Activated T-cell treated with anti-CD3 and anti-CD28 coated beads, Interleukin-2, amount 50 U/mL, for 72 hours (primary cell): ENCODE results near the gene COPA. TPM values are rescaled to one million over a fixed set of nuclear protein-coding genes. Genes with fewer than 3 reads are reported as not detected.

Experiments used
- ATAC-seq, 2 donors: fragments of 150-1000 bp; cut with Tn5 transposase; replicated peaks in 1 of 2; 2 replicates each; pipeline ENCODE4 v1.10.0; 2021; ENCODE audit warnings: moderate library complexity in 2 of 2, mild to moderate bottlenecking in 1 of 2
- DNase-seq, 2 donors: peaks; one replicate each; pipeline ENCODE4 v3.0.0; 2021 to 2022; ENCODE audit warnings: mixed read lengths in 1 of 2
- H3K27ac Mint-ChIP-seq: one replicate; pipeline ENCODE4 v1.8.0; 2022; ENCODE audit warnings: mild to moderate bottlenecking, moderate library complexity, mixed read lengths
- H3K27me3 Mint-ChIP-seq: one replicate; pipeline ENCODE4 v1.8.0; 2022; ENCODE audit warnings: low read depth, mixed read lengths
- H3K36me3 Mint-ChIP-seq, 2 donors: one replicate each; pipeline ENCODE4 v1.8.0; 2022; ENCODE audit warnings: mixed read lengths in 2 of 2, mild to moderate bottlenecking in 1 of 2; ENCODE audit not compliant: insufficient read depth in 2 of 2
- H3K4me1 Mint-ChIP-seq: one replicate; pipeline ENCODE4 v1.8.0; 2022; ENCODE audit warnings: low read depth, mixed read lengths
- H3K4me3 Mint-ChIP-seq, 2 donors: one replicate each; pipeline ENCODE4 v1.8.0; 2022; ENCODE audit warnings: mild to moderate bottlenecking in 2 of 2, mixed read lengths in 2 of 2, moderate library complexity in 2 of 2
- H3K9me3 Mint-ChIP-seq, 2 donors: one replicate each; pipeline ENCODE4 v1.8.0; 2022; ENCODE audit warnings: mixed read lengths in 2 of 2
- total RNA-seq, 2 donors: library from RNA; stranded (reverse); gene quantifications; one replicate each; pipeline ENCODE4 v1.2.3, GENCODE V29; 2022

Gene COPA
- total RNA-seq, 2 donors from 2014 or later, result 198 to 201 TPM

DNA sequence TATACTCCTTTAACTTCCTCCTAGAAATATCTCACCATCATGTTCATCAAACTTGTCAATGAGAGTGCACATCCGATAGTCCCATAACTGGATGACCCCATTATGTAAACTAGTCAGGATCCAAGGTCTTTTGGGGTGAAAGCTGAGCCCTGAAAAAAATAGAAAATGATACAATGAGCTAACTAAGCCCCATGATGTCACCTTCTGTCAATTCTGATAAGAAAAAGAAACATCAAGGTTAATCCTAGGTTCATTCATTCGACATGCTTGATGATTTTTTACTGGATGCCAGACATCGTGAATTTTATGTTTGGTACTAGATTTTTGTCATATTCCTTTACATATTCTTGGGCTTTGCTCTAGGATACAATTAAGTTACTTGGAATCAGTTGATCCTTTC, 2.9 kb downstream of the COPA start:
- Mint-ChIP-seq H3K27me3 (no peaks in the 10 kb centered on the region), H3K4me3 (no peak overlapping the region), H3K36me3 (peaks cover 21 to 26% of the 10 kb centered on the region in 2 donors), H3K4me1 (peaks cover 35% of the 10 kb centered on the region), H3K9me3 (no peaks in the 10 kb centered on the region), H3K27ac (peak overlapping the region; percentile 74)
- DNase-seq (no peak), ATAC-seq (no peak)

- Mint-ChIP-seq H3K9me3 (no peaks in the 10 kb centered on the region), H3K4me3 (no peak overlapping the region), H3K4me1 (peaks cover 23% of the 10 kb centered on the region), H3K36me3 (peaks cover 21 to 31% of the 10 kb centered on the region in 2 donors), H3K27me3 (no peaks in the 10 kb centered on the region), H3K27ac (no peak overlapping the region)
- ATAC-seq (no peak), DNase-seq (no peak)
Measured at GRCh38 chr1:160338580-160338979, 4.5 kb downstream of the COPA start.

DNA sequence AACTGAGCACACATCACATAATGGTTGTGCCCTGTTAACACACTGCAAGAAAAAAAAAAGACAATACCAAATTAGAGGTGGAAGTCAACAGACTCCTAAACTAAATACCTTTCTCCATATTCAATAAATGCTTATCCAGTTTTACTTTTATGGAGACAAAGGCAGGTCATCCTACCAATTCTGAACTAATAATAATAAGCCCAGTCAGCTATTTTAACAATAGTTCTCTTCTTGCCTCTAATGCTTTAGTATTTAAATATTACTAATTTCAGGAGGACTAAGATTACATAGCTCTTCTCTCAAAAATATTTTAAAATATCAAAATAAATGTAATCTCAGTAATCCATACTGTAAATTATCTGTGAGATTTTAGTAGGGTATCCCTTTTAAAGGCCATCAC, 10.5 kb downstream of the COPA start:
- DNase-seq, result no peak
- H3K27ac Mint-ChIP-seq, result no peak overlapping the region
- no peaks in the 10 kb centered on the region for H3K4me1 Mint-ChIP-seq
- ATAC-seq, result no peak
- peaks cover 7 to 23% of the 10 kb centered on the region in 2 donors for H3K36me3 Mint-ChIP-seq
- no peak overlapping the region for H3K4me3 Mint-ChIP-seq
- H3K27me3 Mint-ChIP-seq, result no peaks in the 10 kb centered on the region
- no peaks in the 10 kb centered on the region for H3K9me3 Mint-ChIP-seq

- no peak for ATAC-seq
- Mint-ChIP-seq H3K4me3 (no peak overlapping the region), H3K27me3 (no peaks in the 10 kb centered on the region), H3K36me3 (peaks cover 7 to 34% of the 10 kb centered on the region in 2 donors), H3K27ac (peak overlapping the region; percentile 14), H3K4me1 (no peaks in the 10 kb centered on the region), H3K9me3 (no peaks in the 10 kb centered on the region)
- DNase-seq, result no peak
Measured at GRCh38 chr1:160330119-160330518, 12.9 kb downstream of the COPA start.

DNA sequence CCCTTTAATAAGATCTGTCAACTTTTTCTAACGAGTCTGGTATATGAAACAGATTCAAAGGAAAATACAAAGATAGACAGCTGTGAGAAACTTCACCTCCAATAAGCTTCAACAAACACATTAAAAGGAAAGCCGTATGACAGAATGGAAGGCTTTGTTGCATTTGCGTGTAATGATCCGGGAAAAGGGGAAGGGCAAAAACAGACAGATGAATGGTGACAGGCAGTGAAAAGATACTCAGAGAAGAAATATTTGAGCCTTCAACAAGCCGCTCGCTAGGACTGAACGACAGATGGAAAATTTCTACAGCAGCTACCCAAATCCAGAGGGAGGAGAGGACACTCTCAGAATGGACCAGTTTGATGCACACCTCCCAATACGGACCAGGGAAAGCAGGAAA, 14.9 kb downstream of the COPA start:
- no peaks in the 10 kb centered on the region for H3K27me3 Mint-ChIP-seq
- H3K27ac Mint-ChIP-seq, result no peak overlapping the region
- H3K4me3 Mint-ChIP-seq, result no peak overlapping the region
- ATAC-seq, result no peak
- peaks cover 4 to 39% of the 10 kb centered on the region in 2 donors for H3K36me3 Mint-ChIP-seq
- no peaks in the 10 kb centered on the region for H3K9me3 Mint-ChIP-seq
- no peak for DNase-seq
- no peaks in the 10 kb centered on the region for H3K4me1 Mint-ChIP-seq

DNA sequence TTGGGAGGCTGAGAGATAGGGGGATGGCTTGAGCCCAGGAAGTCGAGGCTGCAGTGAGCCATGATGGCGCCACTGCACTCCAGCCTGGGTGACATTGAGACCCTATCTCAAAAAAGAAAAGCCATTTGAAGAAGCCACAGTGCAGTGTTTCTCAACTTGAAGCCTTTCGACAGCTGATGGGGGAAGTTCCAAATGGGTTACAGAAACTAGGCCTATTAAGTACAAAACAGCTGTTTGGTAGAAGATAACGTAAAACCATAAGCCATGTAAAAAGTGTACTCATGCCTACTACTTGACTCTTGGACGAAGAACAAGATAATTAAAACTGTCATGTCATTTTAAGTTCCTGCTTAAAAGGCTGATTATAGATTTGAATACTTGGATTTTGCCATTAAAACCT, 16.6 kb downstream of the COPA start:
- ATAC-seq, result no peak
- no peaks in the 10 kb centered on the region for H3K9me3 Mint-ChIP-seq
- DNase-seq, result no peak
- peaks cover 9 to 43% of the 10 kb centered on the region in 2 donors for H3K36me3 Mint-ChIP-seq
- no peak overlapping the region for H3K4me3 Mint-ChIP-seq
- no peaks in the 10 kb centered on the region for H3K4me1 Mint-ChIP-seq
- peak overlapping the region; percentile 80 for H3K27ac Mint-ChIP-seq
- no peaks in the 10 kb centered on the region for H3K27me3 Mint-ChIP-seq

DNA sequence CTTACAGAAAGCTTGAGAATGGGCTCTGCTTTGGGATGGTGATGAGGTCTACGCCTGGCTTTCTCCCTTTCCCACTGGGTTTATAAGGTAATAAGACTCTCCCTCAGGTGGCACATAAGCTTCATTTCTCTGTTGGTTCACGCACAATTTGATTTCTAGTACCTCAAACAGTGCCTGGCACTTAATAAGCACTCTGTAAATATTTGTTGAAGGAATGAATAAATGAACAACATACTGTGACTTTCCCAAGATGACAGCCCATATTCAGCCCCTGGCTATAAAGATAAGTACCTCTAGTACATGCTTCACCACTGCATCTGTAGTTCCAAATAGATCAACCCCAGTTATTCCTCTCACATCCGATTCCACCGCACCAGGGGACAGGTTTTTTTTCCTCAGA, 17.8 kb downstream of the COPA start:
- no peak for DNase-seq
- ATAC-seq, result no peak
- Mint-ChIP-seq H3K9me3 (no peaks in the 10 kb centered on the region), H3K36me3 (peaks cover 6 to 49% of the 10 kb centered on the region in 2 donors), H3K4me3 (no peak overlapping the region), H3K4me1 (no peaks in the 10 kb centered on the region), H3K27ac (peak overlapping the region; percentile 8), H3K27me3 (no peaks in the 10 kb centered on the region)

GRCh38 chr1:160322831-160323230, 20.2 kb downstream of the COPA start:
- DNase-seq (no peak), ATAC-seq (no peak)
- H3K27me3 Mint-ChIP-seq, result no peaks in the 10 kb centered on the region
- H3K4me1 Mint-ChIP-seq, result no peaks in the 10 kb centered on the region
- no peak overlapping the region for H3K27ac Mint-ChIP-seq
- H3K9me3 Mint-ChIP-seq, result no peaks in the 10 kb centered on the region
- H3K4me3 Mint-ChIP-seq, result no peak overlapping the region
- H3K36me3 Mint-ChIP-seq, result peaks cover 17 to 60% of the 10 kb centered on the region in 2 donors

DNA sequence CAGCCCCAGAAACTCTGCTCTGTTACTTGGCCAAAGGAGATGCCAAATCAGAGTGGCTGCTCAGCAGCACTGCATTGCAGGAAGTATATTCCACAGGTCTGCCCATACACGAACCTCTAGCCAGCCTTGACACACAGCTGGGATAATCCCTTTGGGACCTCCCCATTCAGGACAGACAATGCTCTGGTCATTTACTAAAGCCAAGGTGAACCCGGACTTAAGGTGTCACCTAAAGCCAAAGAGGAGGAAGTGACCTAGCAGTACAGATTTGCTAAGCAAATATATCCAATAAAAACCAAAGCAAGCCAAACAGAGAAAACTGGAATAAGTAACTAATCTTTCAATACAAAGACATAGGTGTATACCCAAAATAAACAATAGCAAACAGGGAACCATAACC, 27.7 kb downstream of the COPA start:
- peaks cover 24 to 69% of the 10 kb centered on the region in 2 donors for H3K36me3 Mint-ChIP-seq
- no peak overlapping the region for H3K4me3 Mint-ChIP-seq
- no peaks in the 10 kb centered on the region for H3K27me3 Mint-ChIP-seq
- DNase-seq (no peak), ATAC-seq (no peak)
- H3K27ac Mint-ChIP-seq, result no peak overlapping the region
- H3K4me1 Mint-ChIP-seq, result no peaks in the 10 kb centered on the region
- H3K9me3 Mint-ChIP-seq, result peaks cover 3 to 5% of the 10 kb centered on the region in 2 donors

- ATAC-seq, result no peak
- Mint-ChIP-seq H3K27ac (peak overlapping the region; percentile 21), H3K36me3 (peaks cover 8 to 43% of the 10 kb centered on the region in 2 donors), H3K4me3 (no peak overlapping the region), H3K4me1 (no peaks in the 10 kb centered on the region), H3K27me3 (no peaks in the 10 kb centered on the region), H3K9me3 (no peaks in the 10 kb centered on the region)
- no peak for DNase-seq
Measured at GRCh38 chr1:160309571-160309970, 33.5 kb downstream of the COPA start.

GRCh38 chr1:160309185-160309557, 33.9 kb downstream of the COPA start:
- Mint-ChIP-seq H3K9me3 (no peaks in the 10 kb centered on the region), H3K4me1 (no peaks in the 10 kb centered on the region), H3K4me3 (no peak overlapping the region), H3K27me3 (no peaks in the 10 kb centered on the region), H3K27ac (peak overlapping the region; percentile 21), H3K36me3 (peaks cover 8 to 42% of the 10 kb centered on the region in 2 donors)
- no peak for ATAC-seq
- no peak for DNase-seq

- no peak overlapping the region for H3K27ac Mint-ChIP-seq
- no peaks in the 10 kb centered on the region for H3K9me3 Mint-ChIP-seq
- no peaks in the 10 kb centered on the region for H3K27me3 Mint-ChIP-seq
- no peak overlapping the region for H3K4me3 Mint-ChIP-seq
- ATAC-seq, result no peak
- no peaks in the 10 kb centered on the region for H3K4me1 Mint-ChIP-seq
- DNase-seq, result no peak
- H3K36me3 Mint-ChIP-seq, result peaks cover 9 to 39% of the 10 kb centered on the region in 2 donors
Measured at GRCh38 chr1:160308451-160309184, 34.4 kb downstream of the COPA start.

- H3K9me3 Mint-ChIP-seq, result no peaks in the 10 kb centered on the region
- no peaks in the 10 kb centered on the region for H3K27me3 Mint-ChIP-seq
- H3K4me1 Mint-ChIP-seq, result no peaks in the 10 kb centered on the region
- H3K27ac Mint-ChIP-seq, result no peak overlapping the region
- DNase-seq (no peak), ATAC-seq (no peak)
- no peak overlapping the region for H3K4me3 Mint-ChIP-seq
- H3K36me3 Mint-ChIP-seq, result peaks cover 7 to 33% of the 10 kb centered on the region in 2 donors
Measured at GRCh38 chr1:160307118-160307791, 35.8 kb downstream of the COPA start.

GRCh38 chr1:160300173-160300572, 42.9 kb downstream of the COPA start:
- Mint-ChIP-seq H3K9me3 (no peaks in the 10 kb centered on the region), H3K27ac (no peak overlapping the region), H3K4me1 (no peaks in the 10 kb centered on the region), H3K36me3 (peaks cover 16 to 32% of the 10 kb centered on the region in 2 donors), H3K4me3 (no peak overlapping the region), H3K27me3 (no peaks in the 10 kb centered on the region)
- ATAC-seq, result no peak
- no peak for DNase-seq
